PC-3 (cell line): ENCODE results near the gene BBS5.

Source experiments
- CTCF ChIP-seq: fragments of 300-600 bp; sonication (generic); conservative IDR thresholded peaks from 2 replicates; pipeline ENCODE4 v1.5.1; 2017; ENCODE audit warnings: antibody characterized with exemption, low read depth, mild to moderate bottlenecking, low read length
- EZH2 ChIP-seq: fragments of 300-600 bp; sonication (generic); IDR thresholded peaks from one replicate; pipeline ENCODE4 v1.6.1; 2017; ENCODE audit warnings: antibody characterized with exemption, mild to moderate bottlenecking, low read length; ENCODE audit not compliant: unreplicated experiment
- EZH2phosphoT487 ChIP-seq: fragments of 300-600 bp; sonication (generic); IDR thresholded peaks from 2 replicates; pipeline ENCODE4 v1.6.1; 2018; ENCODE audit warnings: mild to moderate bottlenecking, antibody characterized with exemption, low read length, borderline replicate concordance

DNA sequence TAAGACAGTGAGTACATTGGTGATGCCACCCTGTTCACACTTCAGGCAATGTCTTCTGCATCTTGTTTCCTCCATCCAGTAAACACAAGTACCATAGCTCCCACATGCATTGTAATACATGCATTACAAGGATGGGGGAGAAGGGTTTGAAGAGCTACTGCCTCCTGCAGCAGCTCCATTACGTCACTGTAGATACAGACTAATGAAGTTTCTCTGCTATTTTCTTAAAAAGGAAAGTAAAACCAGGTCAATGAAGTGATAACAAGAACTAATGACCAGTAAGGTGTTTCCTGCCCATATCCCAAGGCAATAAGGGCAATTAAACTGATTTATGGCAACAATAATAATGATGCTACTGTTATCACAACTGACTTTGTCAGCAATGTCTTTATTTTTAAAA lies 18.2 kb upstream of the BBS5 start:
- TF ChIP-seq CTCF (no peak), EZH2phosphoT487 (no peak), EZH2 (no peak)
